GM18511 (cell line): ENCODE results near the gene RPL35A.
A peak's percentile ranks its signal among the peaks of the same experiment; 100 is the strongest.
"Not testable (repeated sequence)": the region's sequence is repeated elsewhere in the genome, so short reads cannot be mapped to it uniquely, and the experiment has no call there.

ENCODE experiments used
- ATAC-seq: cut with Tn5 transposase; IDR thresholded peaks from one replicate; pipeline ENCODE4 v1.9.1; 2021; ENCODE audit warnings: mild to moderate bottlenecking, moderate library complexity; ENCODE audit not compliant: unreplicated experiment

Gene RPL35A

GRCh38 chr3:197949778-197950676, at the start of gene RPL35A:
TSS of gene RPL35A (plus strand) at chr3:197950190. CDS start at chr3:197950968, 778 bp downstream.
- peak; percentile 93 for ATAC-seq

DNA sequence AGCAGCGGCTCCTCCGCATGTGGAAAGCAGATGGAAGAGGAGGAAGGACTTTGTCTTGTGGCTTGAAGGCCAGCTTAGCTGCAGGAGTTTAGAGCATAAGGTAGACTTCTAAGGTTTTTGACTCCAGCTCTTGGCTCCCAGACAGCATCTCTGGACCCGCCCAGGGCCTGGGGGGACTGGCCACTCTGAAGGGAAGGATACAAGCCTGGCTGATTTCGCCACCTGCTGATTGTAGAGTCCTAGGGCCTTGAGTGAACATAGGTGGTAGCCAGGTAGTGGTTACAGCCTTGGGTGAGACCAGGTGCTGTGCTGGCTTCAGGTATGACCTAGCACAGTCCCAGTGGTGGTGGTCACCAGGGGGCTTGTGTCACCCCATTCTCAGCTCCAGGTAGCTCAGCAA, 48.4 kb upstream of the RPL35A start:
- no peak for ATAC-seq

GRCh38 chr3:197906023-197906849, 43.8 kb upstream of the RPL35A start:
- peak; percentile 85 for ATAC-seq

- ATAC-seq, result no peak
Observed at GRCh38 chr3:197906850-197907187, 43.2 kb upstream of the RPL35A start.

GRCh38 chr3:197907196-197907595, 42.8 kb upstream of the RPL35A start:
- no peak for ATAC-seq

GRCh38 chr3:197908550-197908949, 41.4 kb upstream of the RPL35A start:
- not testable (repeated sequence) for ATAC-seq

- ATAC-seq, result no peak
Observed at GRCh38 chr3:197908957-197909701, 40.9 kb upstream of the RPL35A start.

DNA sequence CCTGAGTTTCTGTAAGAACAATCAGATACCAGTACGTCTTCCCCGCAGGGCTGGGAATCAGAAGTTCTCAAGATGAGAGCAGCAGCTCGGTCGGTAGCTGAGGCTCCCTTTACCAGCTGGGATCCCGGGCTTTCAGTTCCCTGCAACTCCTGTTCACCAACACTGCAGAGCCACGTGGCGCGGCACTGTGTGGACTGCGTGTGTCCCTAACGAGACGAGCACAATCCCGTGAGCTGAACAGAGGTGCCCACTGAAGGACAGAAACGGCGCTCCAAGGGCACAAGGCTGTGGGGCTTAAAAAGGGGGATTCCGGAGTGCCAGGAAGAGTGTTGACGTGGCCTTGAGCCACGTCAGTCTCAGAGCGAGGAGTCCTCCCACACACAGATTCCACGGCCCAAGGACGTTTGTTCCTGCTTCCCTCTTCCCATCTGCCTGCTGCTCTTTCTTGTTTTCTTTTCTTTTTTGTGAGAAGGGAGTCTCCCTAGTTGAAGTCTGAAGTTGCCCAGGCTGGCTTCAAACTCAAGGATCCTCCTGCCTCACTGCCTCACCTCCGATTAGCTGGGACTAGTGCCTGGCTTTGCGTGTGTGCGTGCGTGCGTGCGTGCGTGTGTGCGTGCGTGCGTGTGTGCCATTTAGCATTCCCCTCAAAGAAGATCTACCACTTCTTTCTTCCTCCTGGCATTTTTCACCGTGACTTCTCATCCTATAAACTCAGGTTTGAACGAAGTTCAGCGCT, 37.1 kb upstream of the RPL35A start:
- ATAC-seq, result no peak

- no peak for ATAC-seq
Observed at GRCh38 chr3:197913641-197914380, 36.2 kb upstream of the RPL35A start.

GRCh38 chr3:197921429-197922275, 28.3 kb upstream of the RPL35A start:
- not testable (repeated sequence) for ATAC-seq

DNA sequence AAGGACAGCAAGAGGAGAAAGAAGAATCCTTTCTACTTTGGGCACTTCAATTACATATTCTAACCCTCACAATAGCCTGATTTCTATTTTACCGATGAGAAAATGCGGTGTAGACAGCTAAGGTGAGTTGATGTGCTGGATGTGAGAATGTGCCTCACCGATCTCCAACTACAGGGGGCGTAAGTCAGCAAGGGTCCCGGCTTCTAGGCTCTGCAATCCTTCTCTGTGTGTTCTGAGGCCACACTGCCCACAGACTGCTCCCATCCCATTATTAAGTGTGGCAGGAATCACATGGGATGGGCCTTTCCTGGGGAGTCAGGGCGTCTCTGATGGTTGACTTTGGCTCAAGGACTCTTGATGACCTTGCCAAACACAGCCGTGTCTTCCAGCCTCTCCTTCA, 23.6 kb upstream of the RPL35A start:
- ATAC-seq, result no peak

DNA sequence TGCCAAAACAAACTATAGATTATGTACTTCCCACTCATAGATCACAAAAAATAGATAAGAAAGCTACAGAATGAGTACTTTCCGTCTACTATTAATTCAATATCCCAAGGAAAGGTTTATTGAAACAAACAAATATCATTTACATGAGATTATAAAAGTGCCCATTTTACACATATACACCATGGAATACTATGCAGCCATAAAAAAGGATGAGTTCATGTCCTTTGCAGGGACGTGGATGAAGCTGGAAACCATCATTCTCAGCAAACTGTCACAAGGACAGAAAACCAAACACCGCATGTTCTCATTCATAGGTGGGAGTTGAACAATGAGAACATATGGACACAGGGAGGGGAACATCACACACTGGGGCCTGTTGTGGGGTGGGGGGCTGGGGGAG, 22.4 kb upstream of the RPL35A start:
- ATAC-seq, result not testable (repeated sequence)

DNA sequence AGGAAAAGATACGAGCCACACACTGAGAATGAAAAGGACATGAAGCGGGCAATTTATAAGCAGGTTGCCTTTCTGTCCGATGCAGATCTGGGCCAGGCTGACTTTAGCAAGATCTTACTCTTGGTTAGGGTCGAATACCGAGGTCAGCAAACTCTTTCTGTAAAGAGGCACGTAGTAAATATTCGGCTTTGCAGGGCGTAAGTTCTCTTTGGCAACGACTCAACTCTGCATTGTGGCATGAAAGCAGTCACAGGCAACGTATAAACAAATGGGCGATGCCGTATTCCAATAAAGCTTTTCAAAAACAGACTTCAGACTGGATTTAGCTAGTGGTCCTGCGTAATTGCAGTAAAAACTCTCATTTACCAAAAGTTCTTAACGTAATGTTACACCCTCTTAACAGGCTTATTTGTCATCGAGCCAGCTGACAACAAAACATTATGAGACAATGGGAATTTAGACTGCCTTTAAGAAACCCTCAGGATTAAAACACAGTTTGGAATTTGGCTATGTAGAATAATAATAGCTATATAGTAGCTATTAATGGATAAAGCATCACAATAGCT, 13.1 kb upstream of the RPL35A start:
- ATAC-seq, result no peak

DNA sequence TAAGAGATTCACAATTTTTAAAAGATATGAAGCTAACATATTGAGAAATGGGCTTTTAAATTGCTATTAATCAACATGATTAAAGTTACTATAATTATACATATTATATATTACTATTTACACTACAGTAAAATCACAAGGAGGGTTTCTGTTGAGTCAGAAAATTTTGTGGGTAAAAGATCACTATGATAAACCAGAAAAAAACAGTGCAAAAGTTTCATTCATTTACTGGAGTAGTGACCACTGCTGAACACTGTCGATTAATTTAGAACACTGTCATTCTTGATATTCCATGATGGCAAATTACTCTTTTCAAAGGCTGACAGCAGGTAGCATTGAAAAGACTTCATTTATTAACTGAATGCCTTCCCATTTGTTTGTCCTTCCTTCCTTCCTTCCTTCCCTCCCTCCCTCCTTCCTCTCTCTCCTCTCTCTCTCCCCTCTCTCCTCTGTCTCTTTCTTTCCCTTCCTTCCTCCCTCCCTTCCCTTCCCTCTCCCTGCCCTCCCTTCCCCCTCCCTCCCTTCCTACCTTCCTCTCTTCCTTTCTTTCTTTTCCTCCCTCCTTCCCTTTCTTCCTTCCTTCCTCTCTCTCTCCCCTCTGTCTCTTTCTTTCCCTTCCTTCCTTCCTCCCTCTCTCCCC, 9.1 kb upstream of the RPL35A start:
- no peak for ATAC-seq

DNA sequence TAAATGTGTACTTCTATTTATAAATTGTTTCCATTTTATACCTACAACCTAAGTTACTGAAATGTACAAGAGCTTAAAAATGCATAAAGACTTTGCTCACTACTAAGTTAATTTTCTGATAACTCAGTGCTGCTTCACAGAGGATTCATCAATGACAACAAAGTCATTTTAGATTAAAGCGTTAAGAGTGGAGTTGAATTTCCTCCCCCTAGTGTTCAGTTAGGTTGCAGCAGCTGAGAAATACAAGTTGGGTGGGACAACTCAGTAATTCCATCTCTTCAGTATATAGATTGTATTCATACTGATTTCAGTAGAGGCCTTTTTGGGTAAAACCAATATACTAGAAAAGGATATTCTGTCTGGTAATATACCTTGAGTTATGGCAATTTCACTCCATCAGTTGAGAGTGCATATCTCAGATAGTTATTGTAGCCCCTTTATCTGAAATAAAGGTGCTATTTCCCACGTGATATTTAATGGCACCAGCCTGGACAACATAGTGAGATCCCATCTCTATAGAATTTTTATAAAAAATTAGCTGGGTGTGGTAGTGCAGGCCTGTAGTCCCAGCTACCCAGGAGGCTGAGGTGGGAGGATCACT, 6.9 kb upstream of the RPL35A start:
- no peak for ATAC-seq

DNA sequence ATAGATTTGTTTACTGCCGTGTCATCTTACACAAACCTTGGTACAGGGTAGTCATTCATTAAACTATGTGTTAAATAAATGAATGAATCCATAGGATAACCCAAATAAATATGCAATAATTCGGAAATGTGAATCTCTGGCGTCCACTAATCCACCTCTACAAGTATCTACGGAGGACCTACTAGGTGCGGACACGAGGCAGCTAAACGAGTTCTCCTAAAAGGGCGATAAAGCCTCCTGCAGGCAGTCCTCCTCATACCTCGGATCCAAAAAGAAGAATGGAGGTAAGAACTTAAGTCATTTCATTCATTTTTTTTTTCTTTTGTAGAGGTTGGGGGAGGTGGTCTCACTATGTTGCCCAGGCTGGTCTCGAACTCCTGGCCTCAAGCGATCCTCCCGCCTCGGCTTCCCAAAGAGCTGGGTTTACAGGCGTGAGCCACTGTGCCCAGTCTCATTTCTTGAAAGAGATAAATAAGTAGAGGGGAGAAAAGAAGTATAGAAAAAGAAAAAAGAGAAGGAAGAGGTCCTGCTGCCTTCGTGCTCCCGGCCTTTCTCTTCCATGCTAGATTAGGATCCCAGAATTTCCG, 706 bp upstream of the RPL35A start:
- no peak for ATAC-seq

GRCh38 chr3:197950677-197951061, 679 bp downstream of the RPL35A start:
- no peak for ATAC-seq
